GM19438 (cell line): ENCODE data around the gene COA1.
"Not testable (repeated sequence)": the region's sequence is repeated elsewhere in the genome, so short reads cannot be mapped to it uniquely, and the experiment has no call there.

Experiments used
- ATAC-seq: cut with Tn5 transposase; IDR thresholded peaks from one replicate; pipeline ENCODE4 v1.9.1; 2021; ENCODE audit warnings: low read depth; ENCODE audit not compliant: unreplicated experiment

COA1 gene

GRCh38 chr7:43637114-43637806 lies 92.1 kb downstream of the COA1 start:
- ATAC-seq: no peak

DNA sequence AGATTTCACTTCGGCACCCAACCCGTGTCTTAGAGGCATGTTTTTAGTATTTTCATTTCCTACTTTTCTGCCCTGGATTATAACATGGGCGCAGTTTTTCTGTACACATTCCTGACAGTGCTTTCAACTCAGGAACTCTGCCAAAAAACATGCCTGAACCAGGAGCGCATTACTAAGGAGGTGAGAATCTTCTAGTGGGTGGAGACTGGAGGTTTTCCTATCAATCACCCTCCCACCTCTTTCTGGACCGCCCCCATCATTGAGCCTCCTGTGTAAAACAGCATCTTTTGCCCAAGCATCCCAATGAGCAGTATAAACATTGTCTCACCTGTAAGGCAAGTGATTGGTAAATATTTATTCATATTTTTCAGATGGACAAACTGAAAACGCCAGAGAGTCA lies 93.2 kb downstream of the COA1 start:
- no peak for ATAC-seq

DNA sequence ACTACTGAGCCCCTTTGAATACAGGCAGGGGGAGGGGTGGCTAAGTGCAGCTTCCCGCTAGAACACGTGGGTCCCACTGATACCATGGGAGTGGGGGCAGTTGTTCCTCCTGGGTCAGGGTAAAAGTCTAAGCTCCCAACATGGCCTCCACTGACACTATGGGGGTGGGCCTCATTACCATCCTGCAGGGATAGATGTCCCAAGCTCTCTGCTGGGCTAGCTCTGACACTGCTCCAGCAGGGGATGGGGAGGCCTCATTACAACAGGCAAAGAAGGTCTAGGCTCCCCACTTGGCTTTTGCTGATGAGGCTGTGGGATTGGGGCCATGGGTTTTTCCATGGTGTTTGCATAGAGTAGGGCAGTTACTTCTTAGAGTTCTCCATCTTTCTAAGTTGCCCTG lies 94.9 kb downstream of the COA1 start:
- ATAC-seq: no peak

GRCh38 chr7:43632746-43633145 lies 96.6 kb downstream of the COA1 start:
- no peak for ATAC-seq

DNA sequence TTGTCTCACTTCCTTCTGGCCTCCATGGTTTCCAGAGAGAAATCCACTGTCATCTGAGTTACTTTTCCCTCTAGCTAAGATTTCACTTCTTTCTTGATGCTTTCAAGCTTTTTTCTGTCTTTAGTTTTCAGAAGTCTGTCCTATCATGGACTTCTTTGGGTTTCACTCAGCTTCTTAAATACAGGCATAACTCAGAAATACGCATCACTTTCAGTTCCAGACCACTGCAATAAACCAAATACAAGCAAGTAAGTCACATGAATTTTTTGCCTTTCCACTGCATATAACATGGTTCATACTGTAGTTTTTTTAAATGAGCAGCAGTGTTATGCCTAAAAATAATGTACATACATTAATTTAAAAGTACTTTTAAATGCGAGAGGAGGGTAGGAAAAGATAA lies 97.8 kb downstream of the COA1 start:
- ATAC-seq: peak; percentile 44

GRCh38 chr7:43630482-43630881 lies 98.8 kb downstream of the COA1 start:
- ATAC-seq: no peak

DNA sequence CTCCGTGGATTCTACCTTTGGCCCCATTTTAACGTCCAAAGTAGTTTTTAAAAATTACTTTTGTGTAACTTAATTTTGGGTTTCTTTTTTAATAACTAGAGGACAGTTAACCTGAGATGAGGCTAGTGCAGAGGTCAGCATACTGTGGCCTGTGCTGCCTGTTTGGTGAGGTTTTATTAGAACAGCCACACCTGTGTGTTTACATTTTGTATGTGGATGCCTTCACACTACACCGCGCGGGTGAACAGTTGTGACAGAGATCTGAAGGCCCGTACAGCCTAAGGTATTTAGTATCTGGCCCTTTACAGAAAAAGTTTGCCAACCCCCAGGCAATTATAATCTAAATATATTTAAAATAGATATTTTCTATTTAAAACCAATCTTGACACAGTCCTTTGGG lies 99.5 kb downstream of the COA1 start:
- ATAC-seq: no peak

- ATAC-seq: no peak
Observed at GRCh38 chr7:43628431-43628830, 100.9 kb downstream of the COA1 start.

DNA sequence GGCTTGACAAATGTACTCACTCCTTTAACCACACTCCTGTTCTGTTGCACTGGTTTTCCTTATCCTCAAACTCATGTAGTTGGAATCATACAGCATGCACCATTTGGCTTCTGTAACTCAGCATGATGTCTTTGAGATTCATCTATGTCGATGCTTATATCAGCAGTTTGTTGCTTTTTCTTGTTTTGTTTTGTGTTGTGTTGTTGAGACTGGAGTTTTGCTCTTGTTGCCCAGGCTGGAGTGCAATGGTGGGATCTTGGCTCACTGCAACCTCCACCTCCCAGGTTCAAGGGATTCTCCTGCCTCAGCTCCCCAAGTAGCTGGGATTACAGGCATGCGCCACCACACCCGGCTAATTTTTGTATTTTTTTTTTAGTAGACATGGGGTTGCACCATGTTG lies 101.5 kb downstream of the COA1 start:
- not testable (repeated sequence) for ATAC-seq

- ATAC-seq: no peak
Observed at GRCh38 chr7:43626695-43627094, 102.6 kb downstream of the COA1 start.

DNA sequence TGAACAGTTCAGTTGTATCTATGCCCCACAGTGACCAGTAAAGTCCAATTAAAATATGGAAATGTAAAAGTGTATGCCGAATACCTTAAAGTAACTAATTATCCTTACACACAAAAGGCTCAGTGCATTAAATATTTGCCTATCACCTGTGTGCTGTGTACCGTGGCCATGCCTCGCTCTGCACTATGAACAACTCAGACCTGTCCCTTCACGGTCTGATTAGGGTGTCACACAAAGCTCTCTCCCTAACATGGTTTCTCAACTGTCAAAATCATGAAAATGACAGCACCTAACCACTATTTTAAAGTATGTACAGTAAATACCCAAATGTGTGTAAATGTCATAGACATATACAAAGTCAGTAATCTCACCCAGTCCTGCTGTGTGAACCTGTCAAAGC lies 103.3 kb downstream of the COA1 start:
- no peak for ATAC-seq

DNA sequence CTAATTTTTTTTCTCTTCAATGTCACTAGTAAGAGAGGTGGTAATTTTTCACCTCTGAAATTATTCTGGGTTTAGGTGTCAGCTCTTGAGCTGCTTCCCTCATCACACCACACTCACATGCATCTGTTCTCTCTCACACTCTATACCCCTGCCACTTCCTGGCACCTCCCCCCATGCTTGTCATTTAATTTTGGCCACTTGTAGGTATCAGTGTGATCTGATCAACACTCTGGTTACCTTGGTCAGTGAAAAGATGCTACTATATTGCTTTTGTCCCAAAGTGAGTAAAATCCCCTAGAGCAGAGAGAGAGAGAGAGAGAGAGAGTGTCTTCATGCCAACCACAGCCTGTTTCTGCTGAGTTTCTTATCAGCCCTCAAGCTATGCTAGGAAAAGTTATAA lies 103.9 kb downstream of the COA1 start:
- no peak for ATAC-seq

- ATAC-seq: no peak
Observed at GRCh38 chr7:43624156-43624555, 105.2 kb downstream of the COA1 start.

DNA sequence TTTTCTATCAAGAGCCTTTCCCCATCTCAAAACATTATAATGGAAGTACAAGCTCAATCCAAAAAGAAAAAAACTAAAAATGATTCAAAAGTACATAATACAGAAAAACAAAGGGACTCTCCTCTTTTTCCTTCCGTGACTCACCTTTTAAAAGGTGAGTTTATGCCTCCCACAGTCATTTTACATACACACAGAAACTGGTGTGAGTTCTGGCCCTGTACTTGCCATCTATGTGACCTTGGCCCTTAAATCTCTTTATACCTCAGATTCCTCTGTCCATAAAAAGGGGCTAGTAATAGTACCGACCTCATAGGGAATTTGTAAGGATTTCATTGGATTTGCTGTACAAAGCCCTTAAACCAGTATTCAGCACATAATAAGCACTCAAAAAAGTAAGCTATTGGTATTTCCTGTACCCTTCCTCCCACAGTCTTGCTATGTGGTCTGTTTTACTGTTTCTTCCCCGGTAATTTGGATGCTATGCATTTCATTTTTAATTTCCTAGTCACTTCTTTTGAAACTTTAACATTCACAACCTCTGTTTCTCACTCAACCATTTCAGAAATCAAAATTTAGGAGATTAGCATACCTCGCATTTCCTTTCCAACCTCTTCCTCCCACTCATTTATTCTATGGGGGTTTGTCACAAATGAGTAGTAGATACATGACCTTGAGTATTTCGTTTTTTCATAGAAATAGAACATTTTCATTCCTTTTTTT lies 107.4 kb downstream of the COA1 start:
- no peak for ATAC-seq

GRCh38 chr7:43619213-43620012 lies 109.9 kb downstream of the COA1 start:
- no peak for ATAC-seq

- no peak for ATAC-seq
Observed at GRCh38 chr7:43618073-43618472, 111.2 kb downstream of the COA1 start.

DNA sequence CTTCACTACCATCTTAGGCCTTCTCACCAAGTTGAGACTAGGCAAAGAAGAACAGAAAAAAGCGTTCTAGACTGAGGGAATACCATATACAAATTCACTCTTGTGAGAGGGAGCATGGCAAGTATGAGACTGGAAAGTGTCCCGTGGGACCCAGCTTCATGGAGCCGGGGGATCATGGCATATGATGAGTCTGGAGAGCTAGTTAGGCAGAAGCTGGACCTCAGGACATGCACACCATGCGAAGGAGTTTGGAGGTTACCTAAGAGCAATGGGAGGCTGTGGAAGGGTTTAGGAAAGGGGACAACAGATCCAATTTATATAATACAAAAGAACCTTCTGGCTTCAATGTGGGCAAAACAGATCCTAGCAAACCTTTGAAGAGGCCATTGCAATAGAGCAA lies 112.3 kb downstream of the COA1 start:
- no peak for ATAC-seq

DNA sequence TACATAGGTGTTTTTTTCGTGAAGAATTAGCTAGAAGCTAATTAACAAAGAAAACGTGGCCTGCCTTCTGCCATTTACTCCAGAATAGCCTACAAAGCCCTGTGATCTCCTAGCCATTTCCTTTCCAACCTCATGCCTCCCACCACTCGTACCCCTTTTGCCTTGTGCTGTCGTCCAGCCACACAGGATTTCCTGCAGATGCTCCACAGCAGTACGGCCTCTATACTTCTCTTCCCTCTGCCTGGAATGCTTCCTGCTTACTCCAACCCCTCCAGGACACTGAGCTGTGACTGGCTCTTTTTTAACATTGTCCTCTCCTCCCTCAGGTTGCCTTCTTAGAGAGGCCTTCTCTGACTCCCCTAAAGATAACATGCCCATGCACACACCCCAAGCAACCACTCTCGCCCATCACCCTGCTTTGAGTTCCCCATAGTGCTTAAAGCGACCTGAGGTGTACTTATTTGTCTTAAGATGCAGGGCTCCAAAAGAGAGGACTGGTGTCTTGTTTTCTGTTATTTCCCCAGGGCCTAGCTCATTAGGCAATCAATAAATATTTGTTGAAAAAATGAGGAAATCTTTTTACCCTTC lies 113.7 kb downstream of the COA1 start:
- ATAC-seq: no peak

- no peak for ATAC-seq
Observed at GRCh38 chr7:43612599-43613589, 116.4 kb downstream of the COA1 start.

GRCh38 chr7:43612128-43612527 lies 117.2 kb downstream of the COA1 start:
- no peak for ATAC-seq
